Measurements from ENCODE around the gene WDR7.

The WDR7 gene

DNA sequence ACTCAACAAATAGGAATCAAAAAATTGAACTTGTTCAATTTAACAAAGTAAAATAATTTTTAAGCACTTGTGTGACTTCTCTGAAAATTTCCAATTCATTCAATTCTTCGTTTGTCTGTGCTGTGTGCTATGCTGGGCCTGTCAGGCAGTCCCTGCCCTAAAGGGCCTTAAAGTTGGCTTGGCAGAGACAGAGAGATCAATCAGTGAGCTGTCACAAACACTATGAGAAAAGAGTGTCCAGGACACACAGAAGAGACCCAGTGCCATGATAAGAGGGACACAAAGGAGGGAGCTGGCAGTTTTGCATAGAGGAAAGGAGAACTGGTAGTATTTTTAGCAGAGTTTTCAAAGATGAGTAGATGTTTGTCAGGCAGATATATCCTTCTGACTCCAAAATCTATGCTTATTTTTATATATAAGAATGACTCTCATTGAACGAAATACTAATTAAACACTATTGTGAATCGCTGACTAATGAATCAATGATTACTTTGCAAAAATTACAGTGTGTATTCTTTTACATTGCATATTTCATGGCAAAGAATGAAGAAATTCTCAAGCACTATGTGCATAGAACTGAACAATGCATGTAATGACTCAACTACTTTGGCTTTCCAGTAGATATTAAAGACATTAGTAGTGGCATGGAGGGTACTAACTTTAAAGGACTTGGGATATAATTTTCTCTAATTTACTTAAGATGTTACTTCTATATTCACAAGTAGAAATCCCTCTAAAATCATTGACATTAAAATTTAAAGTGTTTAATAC, 302.5 kb downstream of the WDR7 start:
- DNase-seq = no peak

DNA sequence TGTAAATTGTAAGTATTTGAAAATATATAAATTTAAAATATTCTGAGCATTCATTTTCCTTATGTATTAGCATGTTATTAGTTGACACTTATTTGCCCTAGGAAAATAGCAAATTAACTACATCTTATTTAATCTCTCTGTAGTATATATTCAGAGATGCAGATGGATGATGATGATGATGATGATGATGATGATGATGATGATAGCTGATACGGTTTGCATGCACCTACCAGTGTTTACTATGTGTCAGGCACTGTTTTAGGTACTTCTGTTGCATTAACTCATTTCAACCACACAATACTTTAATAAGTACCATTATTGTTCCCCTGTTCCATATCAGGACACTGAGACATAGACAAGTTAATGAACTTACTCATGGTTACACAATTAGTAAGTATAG, 304.3 kb downstream of the WDR7 start:
- no peak for DNase-seq

DNA sequence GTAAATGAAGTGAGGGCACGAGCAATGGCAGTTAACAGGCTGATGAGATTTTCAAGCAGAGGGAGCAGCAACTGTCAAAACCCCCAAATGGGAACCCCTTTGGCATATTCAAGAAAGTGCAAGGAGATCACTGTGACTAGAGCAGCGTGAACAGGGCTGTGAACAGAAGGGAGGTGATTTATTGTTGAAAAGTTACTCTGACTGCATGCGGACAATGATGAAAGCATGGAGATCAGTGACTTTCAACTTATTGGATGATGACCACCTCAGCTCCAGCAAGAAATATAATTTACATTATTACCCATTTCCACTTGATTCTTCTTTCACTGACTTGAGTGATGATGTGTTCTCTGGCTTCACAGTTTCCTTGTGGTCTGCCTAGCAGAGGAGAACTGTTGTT, 308.0 kb downstream of the WDR7 start:
- no peak for DNase-seq

DNA sequence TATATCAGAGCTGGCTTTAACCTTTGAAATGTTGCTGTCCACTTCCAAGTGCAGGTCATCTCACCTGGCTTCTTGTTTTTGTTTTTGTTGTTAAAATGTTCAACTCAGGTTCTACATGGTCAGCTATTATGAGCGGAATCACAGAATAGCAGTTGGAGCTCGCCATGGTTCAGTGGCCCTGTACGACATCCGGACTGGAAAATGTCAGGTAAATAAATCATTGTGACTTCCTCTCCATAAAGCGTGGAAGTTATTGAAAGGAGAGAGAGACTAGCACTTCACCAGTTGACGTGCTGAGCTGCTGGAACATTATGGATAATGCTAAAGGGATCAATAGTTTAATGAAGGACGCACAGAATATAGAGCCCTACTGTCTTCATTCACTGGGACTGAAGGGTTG, 311.2 kb downstream of the WDR7 start:
- no peak for DNase-seq

DNA sequence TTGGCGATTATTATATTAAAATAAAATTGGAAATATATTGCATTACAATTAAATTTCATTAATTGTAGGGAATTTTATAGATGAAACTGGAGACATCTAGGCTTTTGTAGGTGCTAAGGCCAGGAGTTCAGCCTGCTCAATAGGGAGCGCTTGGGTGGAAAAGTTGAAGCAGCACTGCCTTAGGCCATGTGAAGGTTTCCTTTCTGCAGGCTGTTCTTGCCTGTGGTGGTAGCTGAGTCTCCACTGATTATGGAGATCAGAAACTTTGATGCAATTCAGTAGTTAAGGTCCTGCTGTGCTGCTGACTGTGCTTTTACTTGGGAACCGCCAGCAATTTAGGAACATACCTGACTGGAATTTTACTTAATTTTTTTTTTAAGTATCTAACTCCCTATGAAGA, 315.9 kb downstream of the WDR7 start:
- DNase-seq = no peak

DNA sequence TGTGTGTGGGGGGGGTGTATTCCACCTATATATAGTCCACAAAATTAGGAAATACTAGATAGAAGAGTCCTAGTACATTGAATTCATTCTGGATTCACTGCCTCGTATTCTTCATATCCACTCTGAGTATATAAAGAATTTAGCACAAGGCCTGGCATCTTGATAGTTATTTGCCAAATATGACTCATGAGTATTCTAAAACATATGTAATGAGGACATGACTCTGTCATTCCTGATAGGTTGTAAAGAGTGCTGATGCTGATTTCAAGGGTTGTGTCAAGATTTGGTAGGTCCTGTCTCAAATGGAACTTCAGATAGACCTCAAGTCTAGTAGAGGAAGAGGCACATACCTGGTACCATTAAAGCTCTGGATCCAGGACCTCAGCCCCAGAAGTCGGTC, 322.3 kb downstream of the WDR7 start:
- no peak for DNase-seq

DNA sequence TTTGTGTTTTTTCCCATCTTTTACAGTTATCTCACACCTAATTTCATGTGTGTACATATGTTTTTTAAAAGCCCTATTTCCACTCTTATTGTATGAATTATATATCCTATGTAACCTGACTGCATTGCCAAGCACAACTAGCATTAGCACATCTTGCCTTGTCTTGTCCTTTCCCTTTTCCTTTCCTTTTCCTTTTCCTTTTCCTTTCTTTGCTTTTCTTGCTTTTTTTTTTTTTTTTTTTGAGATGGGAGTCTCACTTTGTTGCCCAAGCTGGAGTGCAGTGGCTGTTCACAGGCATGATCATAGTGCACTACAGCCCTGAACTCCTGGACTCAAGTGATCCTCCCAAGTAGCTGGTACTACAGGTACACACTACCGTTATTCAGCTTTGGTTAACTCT, 323.0 kb downstream of the WDR7 start:
- DNase-seq = no peak

DNA sequence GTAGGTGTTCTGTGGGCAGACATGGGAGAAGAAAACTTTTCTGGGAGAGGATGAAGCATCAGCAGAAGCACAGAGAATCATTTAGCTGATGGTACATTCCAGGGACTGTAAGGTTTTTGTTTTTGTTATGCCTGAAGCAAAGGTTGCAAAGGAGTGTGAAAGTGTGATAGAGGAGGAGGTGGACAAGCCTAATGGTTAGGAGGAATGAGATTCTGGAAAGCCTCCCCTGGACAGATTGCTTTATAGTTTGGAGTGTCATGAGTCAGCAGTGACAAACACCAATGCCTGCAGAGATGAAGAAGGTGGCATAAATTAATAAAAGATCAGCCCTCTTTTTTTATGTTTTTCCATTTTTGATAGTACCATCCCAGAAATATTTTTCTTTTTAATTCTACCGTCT, 324.1 kb downstream of the WDR7 start:
- DNase-seq = no peak

DNA sequence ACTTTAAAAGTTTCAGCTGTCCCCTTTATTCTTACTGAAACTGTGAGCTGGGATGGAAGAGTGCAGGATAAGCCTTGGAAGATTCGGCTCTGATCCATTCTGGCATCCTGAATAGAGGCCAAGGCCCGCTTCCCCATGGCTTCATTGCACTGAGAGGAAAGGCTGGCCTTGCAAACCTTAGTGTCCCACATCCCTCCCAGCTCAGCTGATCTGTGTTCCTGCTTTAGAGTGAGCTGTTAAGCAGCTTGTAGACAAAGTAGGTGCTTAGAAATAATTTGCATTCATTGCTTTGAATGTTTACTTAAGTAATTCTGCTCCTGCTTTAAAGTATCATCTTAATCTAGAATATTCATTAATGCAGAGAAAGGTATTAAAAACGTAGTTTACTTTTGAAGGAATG, 326.1 kb downstream of the WDR7 start:
- no peak for DNase-seq

DNA sequence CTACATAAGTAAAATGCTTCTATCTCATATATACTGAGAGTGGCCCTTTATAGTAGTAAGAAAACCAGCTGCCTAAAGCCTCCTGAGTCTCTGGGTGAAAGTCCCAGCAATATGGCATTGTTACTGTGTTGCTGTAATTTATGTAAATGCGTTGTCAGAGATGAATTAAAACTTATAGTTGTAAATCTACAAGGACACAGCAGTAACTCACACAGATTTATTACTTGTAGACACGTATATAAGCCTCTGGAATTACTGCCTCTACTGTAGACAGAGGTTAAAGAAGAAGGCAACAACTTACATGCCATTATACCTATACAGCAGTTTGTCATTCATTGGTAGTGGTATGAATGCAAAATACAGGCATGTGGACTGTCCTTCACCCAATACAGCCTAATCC, 326.6 kb downstream of the WDR7 start:
- no peak for DNase-seq

DNA sequence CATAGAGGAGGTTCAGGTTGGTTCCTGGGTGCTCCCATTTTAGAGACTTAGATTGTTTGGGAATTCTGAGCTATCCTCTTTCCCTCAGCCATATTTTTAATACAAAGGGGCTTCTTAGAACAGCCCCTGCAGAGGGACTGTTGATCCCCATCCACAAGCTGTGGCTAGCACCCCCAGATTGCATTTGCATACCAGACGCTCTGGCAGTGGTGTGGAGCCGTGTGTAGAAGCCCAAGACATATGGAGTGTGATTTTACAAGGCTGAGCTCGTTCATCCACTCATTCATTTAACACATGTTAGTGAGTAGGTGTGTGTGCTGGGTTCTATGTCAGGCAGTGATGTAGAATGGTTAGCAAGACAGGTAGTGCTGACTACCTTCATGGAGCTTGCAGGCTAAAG, 329.0 kb downstream of the WDR7 start:
- no peak for DNase-seq

DNA sequence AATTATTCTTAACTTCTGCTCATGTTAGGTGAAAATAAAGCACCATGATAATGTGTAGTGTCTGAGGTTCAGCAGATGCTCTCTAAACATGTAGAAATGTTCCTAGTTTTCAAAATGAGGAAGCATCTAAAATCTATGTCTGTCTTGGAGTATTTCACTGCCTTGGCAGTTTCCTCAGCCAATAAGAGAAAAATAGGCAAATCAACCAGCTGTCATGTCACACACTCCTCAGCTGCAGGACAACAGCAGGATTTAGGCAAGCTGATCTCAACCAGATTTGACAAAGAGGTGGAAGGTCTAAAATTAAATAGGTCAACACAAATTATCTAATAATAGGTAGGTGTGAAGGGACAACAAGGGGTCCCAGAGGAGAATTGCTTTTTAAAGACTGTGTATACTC, 331.6 kb downstream of the WDR7 start:
- DNase-seq = no peak

DNA sequence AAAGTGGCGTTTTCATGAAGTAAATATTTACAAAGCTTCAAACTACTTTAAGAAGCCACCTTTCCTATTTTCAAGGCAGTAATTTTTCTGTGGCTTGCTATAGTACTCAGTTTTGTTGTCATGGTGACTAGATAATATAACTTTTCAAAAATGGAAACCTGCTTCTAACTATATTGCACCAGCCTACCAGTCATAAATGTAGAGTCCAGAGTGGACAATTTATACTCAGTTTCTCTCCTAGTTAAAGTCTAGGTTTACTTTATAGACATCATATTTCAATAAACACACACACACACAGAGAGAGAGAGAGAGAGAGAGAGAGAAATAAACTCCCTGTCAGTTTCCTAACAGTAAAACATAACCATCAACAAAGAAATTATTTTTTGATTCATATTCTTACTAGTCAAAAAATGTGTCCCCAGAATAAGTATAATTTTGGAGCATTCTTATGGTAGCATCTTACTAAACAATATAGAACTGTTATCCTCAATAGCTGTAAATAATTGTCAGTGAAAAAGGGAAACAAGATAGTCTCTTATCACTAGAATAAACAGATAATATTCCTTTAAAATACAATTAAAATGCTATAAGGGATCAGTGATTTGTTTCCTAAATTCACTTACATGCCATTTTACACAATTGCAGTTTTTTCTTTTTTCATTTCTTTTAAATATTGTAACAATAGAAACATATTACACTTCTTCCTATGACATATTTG, 332.3 kb downstream of the WDR7 start:
- DNase-seq = no peak

DNA sequence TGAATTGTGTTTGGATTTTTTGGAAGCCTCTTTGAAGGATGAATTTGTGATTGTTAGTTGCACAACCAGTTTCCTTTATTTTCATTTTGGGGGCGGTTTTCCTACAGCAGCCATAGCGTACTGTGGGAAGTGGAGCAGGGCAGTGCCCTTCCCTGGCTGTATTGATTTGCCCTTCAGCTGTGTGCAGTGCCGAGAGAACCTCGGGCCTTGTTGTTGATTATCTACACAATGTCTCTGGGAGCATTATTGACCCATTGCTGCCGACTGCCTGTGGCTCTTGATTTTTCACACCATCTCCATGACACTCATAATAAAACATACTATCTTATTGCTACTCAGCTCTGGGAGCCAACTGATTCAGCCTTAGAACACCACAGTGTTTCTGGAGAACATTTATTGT, 333.6 kb downstream of the WDR7 start:
- DNase-seq = no peak

DNA sequence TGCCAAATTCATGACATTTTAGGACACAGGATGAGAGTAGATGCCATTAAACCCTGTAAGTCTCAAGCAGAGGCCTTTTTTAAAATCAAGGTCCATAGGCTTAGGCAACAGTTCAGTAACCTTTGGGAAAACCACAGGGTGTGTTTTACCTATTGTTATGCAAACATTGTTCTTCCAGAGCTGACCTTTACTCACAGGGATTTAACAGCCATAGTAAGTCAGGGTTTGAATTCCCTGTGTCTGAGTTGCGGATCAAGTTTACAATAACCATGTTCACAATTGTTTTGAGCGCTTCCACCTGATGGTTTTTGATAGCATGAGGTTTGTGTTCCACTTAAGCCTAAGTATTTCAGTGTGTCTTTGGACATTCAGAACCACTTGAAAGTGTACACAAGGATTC, 335.7 kb downstream of the WDR7 start:
- DNase-seq = no peak

DNA sequence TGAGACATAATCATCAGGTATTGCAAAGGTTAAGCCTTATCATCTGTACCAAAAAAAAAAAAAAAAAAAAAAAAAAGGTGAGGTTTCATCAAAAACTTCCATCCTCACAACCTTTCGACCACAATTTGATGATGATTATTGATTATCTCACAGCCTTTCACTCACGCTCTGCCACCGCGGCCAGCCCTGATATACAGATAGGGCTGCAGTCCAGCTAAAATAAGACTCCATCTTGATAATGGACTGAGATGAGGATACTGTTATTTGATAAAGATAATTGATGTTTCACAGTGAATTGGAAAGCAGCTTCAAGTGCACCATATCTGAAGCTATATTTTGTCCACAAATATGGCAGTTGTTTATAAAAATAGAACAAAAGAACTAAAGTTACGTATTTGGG, 336.1 kb downstream of the WDR7 start:
- no peak for DNase-seq

DNA sequence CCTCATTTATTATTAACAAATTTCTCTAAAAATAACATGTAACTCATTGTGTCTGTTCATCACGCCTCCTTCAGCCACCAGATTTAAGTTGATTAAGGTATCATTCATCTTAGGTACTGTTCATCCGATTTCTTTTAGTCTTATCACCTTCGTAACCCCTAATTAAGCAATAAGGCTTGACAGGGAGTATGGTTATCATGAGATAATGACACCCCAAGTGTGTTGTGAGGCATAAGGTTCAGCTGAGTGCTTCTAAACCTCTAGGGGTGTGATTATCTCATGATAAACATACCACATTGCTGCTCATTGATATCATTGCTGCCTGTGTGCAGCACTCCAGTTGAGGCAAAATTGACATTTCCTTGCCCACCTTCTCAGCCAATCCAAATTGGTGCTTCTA, 336.9 kb downstream of the WDR7 start:
- no peak for DNase-seq

DNA sequence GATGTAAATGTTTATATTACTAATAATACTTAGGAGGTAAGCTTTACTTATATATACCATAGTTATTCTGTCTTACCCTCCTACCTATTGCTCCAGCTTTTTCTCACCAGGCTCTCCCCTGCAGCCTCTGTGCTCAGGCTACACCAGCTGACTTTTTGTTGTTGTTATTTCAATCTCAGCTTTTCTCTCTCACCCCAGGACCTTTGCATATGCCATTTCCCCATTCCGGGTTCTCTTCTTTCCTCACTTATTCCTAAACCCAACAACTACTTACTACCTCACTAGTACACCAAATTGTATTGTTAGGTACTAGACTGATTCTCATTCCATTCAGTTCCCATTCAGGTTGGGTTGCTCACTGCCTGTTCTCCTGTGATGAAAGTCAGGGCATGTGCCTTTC, 339.5 kb downstream of the WDR7 start:
- DNase-seq = no peak

DNA sequence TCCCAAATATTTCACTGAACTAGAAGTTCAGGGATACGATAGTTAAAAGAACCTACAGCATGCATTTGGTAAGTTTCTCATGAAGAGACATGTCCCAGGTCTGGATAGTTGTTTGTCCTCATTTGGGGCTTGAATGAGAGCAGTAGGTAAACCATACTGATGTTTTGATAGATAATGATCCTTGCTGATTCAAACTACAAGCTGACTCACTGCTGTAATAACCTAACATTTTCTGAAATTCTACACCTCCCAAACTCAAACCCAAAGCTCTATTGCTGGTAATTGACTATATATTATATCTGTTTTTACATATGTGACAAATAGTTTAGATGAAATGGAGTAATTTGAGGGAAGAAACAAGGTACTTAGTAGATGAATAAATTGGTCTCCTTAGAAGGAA, 341.6 kb downstream of the WDR7 start:
- DNase-seq = no peak

DNA sequence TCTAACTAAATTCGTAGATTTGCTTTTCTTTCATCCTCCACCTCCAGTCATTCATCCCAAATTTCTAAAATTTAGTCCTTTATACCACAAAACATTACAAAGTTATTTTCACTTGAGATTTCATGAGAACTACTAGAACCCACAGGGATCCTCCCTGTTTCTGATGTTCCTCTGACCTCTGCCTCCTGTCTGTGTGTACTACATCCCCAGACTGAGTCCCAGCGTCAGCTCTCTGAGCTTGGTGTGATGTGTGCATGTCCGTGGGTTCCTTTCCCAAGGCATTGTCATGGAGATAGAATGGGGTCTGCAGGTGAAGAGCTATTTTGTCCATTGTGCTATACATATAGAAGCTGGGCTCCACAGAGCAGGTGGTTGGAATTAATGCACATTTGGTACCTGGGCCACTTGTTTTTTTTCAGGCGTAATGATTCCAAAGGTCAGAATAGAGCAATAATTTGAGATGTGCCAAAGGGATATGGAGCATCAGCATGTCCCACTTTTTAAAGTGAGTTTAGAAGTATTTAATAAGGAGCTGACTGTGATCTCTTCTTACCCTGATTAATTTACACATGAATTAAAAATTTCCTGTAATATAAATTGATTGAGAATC, 344.5 kb downstream of the WDR7 start:
- no peak for DNase-seq

DNA sequence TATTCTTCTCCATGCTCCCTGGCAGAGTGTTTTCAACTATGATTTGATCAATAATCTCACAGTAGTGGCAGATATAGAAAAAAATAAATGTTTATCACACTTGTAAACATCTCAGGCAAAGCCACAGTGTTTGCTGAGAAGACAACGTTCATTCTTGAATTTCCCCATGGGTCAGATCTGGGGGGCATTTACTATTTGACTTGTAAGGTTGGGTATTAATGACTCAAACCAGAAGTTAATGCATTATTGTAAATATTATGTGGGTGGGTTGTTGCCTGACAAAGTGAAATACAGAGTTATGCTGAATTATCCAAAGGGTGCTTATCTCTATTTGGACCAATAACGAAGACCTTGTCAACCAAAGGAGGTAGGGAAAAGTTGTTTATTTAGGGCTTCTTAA, 346.0 kb downstream of the WDR7 start:
- DNase-seq = no peak

DNA sequence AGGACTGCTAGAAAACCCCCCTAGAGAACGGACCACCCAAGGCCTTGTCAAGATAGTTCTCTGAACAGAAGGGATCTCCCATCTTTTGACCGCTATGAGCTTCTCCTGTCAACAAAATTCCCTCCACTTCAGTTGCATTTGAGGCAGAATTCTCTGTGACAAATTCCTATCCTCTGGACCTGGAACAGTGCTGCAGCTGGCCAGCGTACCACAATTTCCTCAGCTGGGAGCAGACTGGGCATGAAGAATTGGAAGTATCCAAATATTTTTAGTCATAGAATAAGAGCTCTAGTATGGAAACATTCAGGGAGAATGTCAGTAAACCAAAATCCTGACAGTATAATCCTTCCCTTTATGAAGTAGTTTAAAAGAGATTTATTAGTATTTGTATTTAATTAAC, 348.7 kb downstream of the WDR7 start:
- no peak for DNase-seq

DNA sequence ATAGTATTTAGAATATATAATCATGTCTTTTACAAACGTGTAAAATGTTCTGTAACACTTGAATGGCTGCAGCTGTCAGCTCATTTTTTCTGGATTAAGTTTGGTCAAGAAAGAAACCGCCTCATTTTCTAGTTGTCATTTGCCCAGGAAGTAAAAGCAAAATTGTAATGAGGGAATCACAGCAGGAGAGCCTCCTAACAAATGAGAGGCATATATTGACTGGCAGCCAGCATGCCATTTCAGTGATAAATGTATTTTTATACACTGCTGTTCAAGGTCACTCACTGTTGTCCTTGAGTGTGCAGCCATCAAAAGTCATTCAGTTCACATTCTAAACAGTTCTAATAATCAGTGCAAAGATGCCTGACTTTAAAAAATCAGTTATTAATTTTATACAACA, 351.5 kb downstream of the WDR7 start:
- no peak for DNase-seq

DNA sequence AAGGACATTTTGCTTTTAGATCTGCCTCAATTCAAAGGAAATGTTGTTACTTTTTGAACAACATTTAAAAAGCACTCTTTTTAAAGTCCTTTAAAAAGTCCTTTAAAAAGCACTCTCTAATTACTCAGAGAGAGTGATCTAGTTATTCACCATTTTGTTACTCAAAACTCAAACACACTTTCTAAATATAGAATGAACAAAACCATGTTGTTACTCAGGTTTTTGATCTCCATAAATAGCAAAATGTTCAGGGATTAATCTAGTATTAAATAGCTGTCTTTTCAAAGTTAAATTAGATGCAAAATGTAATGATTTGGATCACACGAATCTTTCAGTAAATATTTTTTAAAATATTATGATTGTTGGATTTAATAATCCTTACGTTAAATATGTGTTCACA, 352.2 kb downstream of the WDR7 start:
- no peak for DNase-seq
